ENCODE results near the gene TMOD1. TPM values are rescaled to one million over a fixed set of nuclear protein-coding genes. Genes with fewer than 3 reads are reported as not detected.

The TMOD1 gene
- total and polyA plus RNA-seq, 2 of the 8 experiments (the other 6 are each of a cell fraction or from before 2014, with no cell fraction given) = 0.17 to 0.88 TPM

- Histone ChIP-seq H3K79me2 (ENCODE audit: control insufficient read depth in 1 of 2, insufficient read depth in 2 of 2, low read length in 2 of 2) (no peaks in the 10 kb centered on the region), H3K18ac (ENCODE audit: extremely low read depth, low read length) (no peak overlapping the region), H3K4me2 (ENCODE audit: insufficient read depth in 1 of 2, low read depth in 2 of 2, low read length in 2 of 2) (no peak overlapping the region), H2AK5ac (ENCODE audit: low read depth, low read length) (no peak overlapping the region), H4K8ac (ENCODE audit: extremely low read depth, insufficient read depth, low read length) (no peak overlapping the region), H4K91ac (replicated peaks; ENCODE audit: insufficient read length, low read length) (no peak overlapping the region), H4K5ac (ENCODE audit: insufficient read length, low read depth, low read length) (no peak overlapping the region), H2AFZ (ENCODE audit: low read length) (no peak overlapping the region), H2BK120ac (replicated peaks; ENCODE audit: low read depth, low read length) (no peak overlapping the region), H3K27me3 (replicated peaks in 1 of 4; ENCODE audit: control insufficient read depth in 3 of 4, extremely low read depth in 1 of 4, insufficient read depth in 3 of 4, low read length in 3 of 4) (no peaks in the 10 kb centered on the region), H3K4me1 (replicated peaks in 1 of 4; ENCODE audit: control insufficient read depth in 3 of 4, insufficient read depth in 4 of 4, low read length in 3 of 4) (no peaks in the 10 kb centered on the region), H2BK15ac (ENCODE audit: low read length) (no peak overlapping the region), H2BK20ac (ENCODE audit: low read length) (no peak overlapping the region), H3K23me2 (ENCODE audit: low read depth, low read length) (no peaks in the 10 kb centered on the region), H3K79me1 (ENCODE audit: low read depth, low read length) (no peaks in the 10 kb centered on the region), H2BK5ac (ENCODE audit: low read depth, low read length) (no peak overlapping the region), H3K4me3 (ENCODE audit: extremely low read depth in 1 of 4, insufficient read depth in 2 of 4, low read depth in 3 of 4, low read length in 4 of 4) (no peak overlapping the region), H3K9me3 (ENCODE audit: insufficient read depth in 2 of 2, low read depth in 1 of 2, low read length in 1 of 2) (no peaks in the 10 kb centered on the region), H2BK12ac (ENCODE audit: low read depth, low read length) (no peak overlapping the region), H3K27ac (ENCODE audit: low read depth, low read length) (no peak overlapping the region), H3K23ac (ENCODE audit: insufficient read length) (no peak overlapping the region), H3K9ac (replicated peaks in 1 of 4; ENCODE audit: extremely low read depth in 1 of 4, low read depth in 3 of 4, low read length in 3 of 4) (no peak overlapping the region), H4K20me1 (replicated peaks in 1 of 2; ENCODE audit: control insufficient read depth in 1 of 2, insufficient read depth in 2 of 2, low read length in 2 of 2) (no peaks in the 10 kb centered on the region), H3K14ac (ENCODE audit: insufficient read length) (no peak overlapping the region), H3K4ac (replicated peaks; ENCODE audit: insufficient read length, low read depth, low read length) (no peak overlapping the region), H3K56ac (replicated peaks; ENCODE audit: insufficient read length, low read depth, low read length) (no peak overlapping the region), H3K36me3 (ENCODE audit: control insufficient read depth in 2 of 4, insufficient read depth in 4 of 4, low read length in 3 of 4) (no peaks in the 10 kb centered on the region)
- peak; percentile 90 for FAIRE-seq
- 22% methylated on average over 2 of the region's 2 CpGs; no CpG with 5 or more reads in 1 of the 2 experiments for WGBS, 2 experiments (ENCODE audit: extremely low coverage in 1 of 2, insufficient coverage in 1 of 2, insufficient read length in 1 of 2, insufficient replicate concordance in 2 of 2, low coverage in 1 of 2, low lambda C conversion rate in 2 of 2, missing lambda C conversion rate in 1 of 2)
- CTCF ChIA-PET (ENCODE audit: partially characterized antibody) = interaction anchor here (0.6 to 10.1 kb wide), 44 partner anchors 8 to 451 kb away, joined by 3 to 574 read pairs (median 6); partner anchors contain the start of gene TMOD1
- POLR2A ChIA-PET (ENCODE audit: partially characterized antibody) = interaction anchor here (0.8 to 1.8 kb wide), 2 partner anchors 32 to 129 kb away, joined by 3 to 9 read pairs; no protein-coding TSS in a partner anchor
- TF ChIP-seq, protein P1, sequence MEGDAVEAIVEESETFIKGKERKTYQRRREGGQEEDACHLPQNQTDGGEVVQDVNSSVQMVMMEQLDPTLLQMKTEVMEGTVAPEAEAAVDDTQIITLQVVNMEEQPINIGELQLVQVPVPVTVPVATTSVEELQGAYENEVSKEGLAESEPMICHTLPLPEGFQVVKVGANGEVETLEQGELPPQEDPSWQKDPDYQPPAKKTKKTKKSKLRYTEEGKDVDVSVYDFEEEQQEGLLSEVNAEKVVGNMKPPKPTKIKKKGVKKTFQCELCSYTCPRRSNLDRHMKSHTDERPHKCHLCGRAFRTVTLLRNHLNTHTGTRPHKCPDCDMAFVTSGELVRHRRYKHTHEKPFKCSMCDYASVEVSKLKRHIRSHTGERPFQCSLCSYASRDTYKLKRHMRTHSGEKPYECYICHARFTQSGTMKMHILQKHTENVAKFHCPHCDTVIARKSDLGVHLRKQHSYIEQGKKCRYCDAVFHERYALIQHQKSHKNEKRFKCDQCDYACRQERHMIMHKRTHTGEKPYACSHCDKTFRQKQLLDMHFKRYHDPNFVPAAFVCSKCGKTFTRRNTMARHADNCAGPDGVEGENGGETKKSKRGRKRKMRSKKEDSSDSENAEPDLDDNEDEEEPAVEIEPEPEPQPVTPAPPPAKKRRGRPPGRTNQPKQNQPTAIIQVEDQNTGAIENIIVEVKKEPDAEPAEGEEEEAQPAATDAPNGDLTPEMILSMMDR (IDR thresholded peaks at IDR 0.05; ENCODE audit: control extremely low read depth in 1 of 3, insufficient read depth in 1 of 3, low read depth in 1 of 3, low read length in 3 of 3) = peak; percentile 73 to 80 (median 77)
- TF ChIP-seq GTF2F1 (IDR thresholded peaks at IDR 0.05; ENCODE audit: borderline replicate concordance, low read depth, low read length) (no peak), RAD21 (IDR thresholded peaks at IDR 0.05 in 1 of 2, conservative IDR thresholded peaks at IDR 0.05 in 1 of 2; ENCODE audit: low read depth in 2 of 2, low read length in 2 of 2) (peak; percentile 70 to 77)
- peak in 1 of 2 experiments; percentile 50 for DNase-seq (ENCODE audit: low read depth in 1 of 2, low spot score in 2 of 2)
These were observed 31.4 kb upstream of the TMOD1 start for GRCh38 chr9:97470076-97470475.

Data from H1 (cell line).